ENCODE data around the gene SNCA. TPM values are rescaled to one million over a fixed set of nuclear protein-coding genes. Genes with fewer than 3 reads are reported as not detected.
A peak's percentile ranks its signal among the peaks of the same experiment; 100 is the strongest.

Gene SNCA
- polyA plus RNA-seq, 2 donors: 2.0 to 7.4 TPM

DNA sequence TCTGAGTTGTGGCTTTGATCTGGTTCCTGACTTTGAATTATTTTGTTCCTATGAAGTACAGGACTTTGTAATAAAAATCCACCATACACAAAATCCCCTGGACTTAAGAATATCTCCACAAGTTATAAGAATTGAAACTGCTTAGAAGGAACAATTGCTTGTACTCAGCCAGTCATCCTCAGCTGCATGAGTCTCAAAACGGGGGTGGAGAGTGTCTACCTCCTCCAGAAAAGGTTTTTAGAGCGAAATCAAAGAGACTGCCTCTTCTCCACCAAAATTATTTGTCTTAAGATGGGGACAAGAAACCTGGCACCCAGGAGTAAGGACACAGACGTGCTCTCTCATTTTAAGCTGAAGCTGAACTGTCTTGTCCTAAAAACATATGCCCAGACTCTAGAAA lies 74.7 kb downstream of the SNCA start:
- Histone ChIP-seq H3K27ac (ENCODE audit: low read depth in 2 of 2, low read length in 1 of 2) (no peak overlapping the region), H3K27me3 (ENCODE audit: control insufficient read depth in 1 of 2, insufficient read depth in 2 of 2, low read length in 2 of 2) (no peaks in the 10 kb centered on the region), H3K4me1 (ENCODE audit: control insufficient read depth in 2 of 2, insufficient read depth in 2 of 2, low read length in 1 of 2) (no peaks in the 10 kb centered on the region), H3K9me3 (ENCODE audit: control insufficient read depth in 2 of 2, insufficient read depth in 1 of 2, low read depth in 1 of 2, low read length in 1 of 2) (no peaks in the 10 kb centered on the region), H3K4me3 (ENCODE audit: low read depth in 1 of 2, low read length in 2 of 2) (no peak overlapping the region), H3K36me3 (ENCODE audit: control insufficient read depth in 2 of 2, insufficient read depth in 2 of 2, low read length in 1 of 2) (no peaks in the 10 kb centered on the region)
- 85 to 90% methylated on average over 3 of the region's 3 CpGs for WGBS, 2 donors

DNA sequence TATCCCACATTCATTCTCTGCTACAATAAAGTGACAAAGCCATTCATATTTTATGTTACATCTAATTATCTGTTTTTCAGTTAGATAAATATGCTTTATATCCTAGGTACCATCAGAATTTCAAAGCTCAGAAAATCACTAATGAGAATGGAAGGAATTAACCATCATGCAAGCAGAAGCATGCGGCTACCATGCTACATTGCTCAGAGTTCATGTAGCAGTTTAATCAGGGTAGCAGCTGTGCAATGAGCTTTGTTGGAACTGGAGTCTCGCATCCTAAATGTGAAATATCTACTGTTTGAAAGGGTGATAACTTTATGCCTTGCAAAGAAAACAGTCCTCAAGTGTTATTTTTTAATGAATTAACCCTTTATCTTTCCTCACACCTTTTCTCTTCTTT lies 77.5 kb downstream of the SNCA start:
- 95 to 96% methylated on average over 2 of the region's 2 CpGs for WGBS, 2 donors

DNA sequence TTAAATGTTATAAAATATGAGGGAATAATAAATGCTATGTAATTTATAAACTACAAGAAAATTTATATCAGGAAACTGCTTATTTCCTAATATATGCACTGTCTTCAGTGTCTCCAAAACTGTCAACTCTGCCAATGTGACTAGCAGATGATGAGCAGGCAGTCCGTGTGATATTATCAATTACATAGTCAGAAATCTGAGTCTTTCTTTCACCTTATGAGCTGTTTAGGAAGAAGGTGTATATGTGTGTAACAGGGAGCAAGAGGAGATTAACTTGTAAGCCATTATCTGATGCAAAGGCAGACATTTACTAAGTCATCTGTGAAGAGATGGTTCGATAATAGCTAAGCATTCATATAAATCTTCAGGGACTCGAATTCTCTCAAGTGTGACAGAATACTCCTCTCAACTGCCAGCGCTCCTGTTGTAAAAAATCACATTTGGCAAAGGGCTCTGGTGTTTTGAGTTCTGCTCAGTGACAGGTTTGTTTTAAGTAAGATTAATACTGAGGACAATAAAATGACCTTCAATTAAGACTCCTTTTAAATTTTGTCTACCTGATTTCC lies 79.7 kb downstream of the SNCA start:
- Histone ChIP-seq H3K36me3 (ENCODE audit: control insufficient read depth in 2 of 2, insufficient read depth in 2 of 2, low read length in 1 of 2) (no peaks in the 10 kb centered on the region), H3K27ac (ENCODE audit: low read depth in 2 of 2, low read length in 1 of 2) (no peak overlapping the region), H3K9me3 (ENCODE audit: control insufficient read depth in 2 of 2, insufficient read depth in 1 of 2, low read depth in 1 of 2, low read length in 1 of 2) (no peaks in the 10 kb centered on the region), H3K4me1 (ENCODE audit: control insufficient read depth in 2 of 2, insufficient read depth in 2 of 2, low read length in 1 of 2) (no peaks in the 10 kb centered on the region), H3K4me3 (ENCODE audit: low read depth in 1 of 2, low read length in 2 of 2) (no peak overlapping the region), H3K27me3 (ENCODE audit: control insufficient read depth in 1 of 2, insufficient read depth in 2 of 2, low read length in 2 of 2) (no peaks in the 10 kb centered on the region)
- 41 to 47% methylated on average over 4 of the region's 4 CpGs for WGBS, 2 donors

More for the DNA sequence above, 77.5 kb downstream of the SNCA start:
- Histone ChIP-seq H3K4me1 (ENCODE audit: control insufficient read depth in 2 of 2, insufficient read depth in 2 of 2, low read length in 1 of 2) (no peaks in the 10 kb centered on the region), H3K36me3 (ENCODE audit: control insufficient read depth in 2 of 2, insufficient read depth in 2 of 2, low read length in 1 of 2) (no peaks in the 10 kb centered on the region), H3K9me3 (ENCODE audit: control insufficient read depth in 2 of 2, insufficient read depth in 1 of 2, low read depth in 1 of 2, low read length in 1 of 2) (no peaks in the 10 kb centered on the region), H3K27me3 (ENCODE audit: control insufficient read depth in 1 of 2, insufficient read depth in 2 of 2, low read length in 2 of 2) (no peaks in the 10 kb centered on the region), H3K4me3 (ENCODE audit: low read depth in 1 of 2, low read length in 2 of 2) (no peak overlapping the region), H3K27ac (ENCODE audit: low read depth in 2 of 2, low read length in 1 of 2) (no peak overlapping the region)

DNA sequence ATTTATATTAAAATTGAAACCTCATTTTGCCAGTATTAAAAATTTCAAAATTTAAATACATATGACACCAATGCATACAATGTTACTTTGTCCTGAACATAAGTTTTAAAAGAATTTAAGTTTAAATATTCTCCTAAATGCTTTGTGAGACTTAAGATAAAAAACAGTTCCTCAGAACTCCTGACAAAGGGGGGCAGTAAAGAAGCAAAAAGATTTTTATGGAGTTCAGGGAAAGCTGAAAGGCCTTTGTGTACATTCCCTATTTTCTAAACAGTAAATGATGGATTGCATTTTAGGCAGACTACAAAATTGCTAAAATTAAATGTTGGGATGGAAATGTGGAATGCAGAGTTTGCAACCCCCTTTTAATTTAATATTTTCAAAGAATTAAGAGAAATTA lies 81.7 kb downstream of the SNCA start:
- no peaks in the 10 kb centered on the region for H3K9me3 ChIP-seq (ENCODE audit: control insufficient read depth in 2 of 2, insufficient read depth in 1 of 2, low read depth in 1 of 2, low read length in 1 of 2)
- H3K27ac ChIP-seq (ENCODE audit: low read depth in 2 of 2, low read length in 1 of 2): no peak overlapping the region
- no peak overlapping the region for H3K4me3 ChIP-seq (ENCODE audit: low read depth in 1 of 2, low read length in 2 of 2)
- no peaks in the 10 kb centered on the region for H3K4me1 ChIP-seq (ENCODE audit: control insufficient read depth in 2 of 2, insufficient read depth in 2 of 2, low read length in 1 of 2)
- peaks cover 0 to 2% of the 10 kb centered on the region in 2 donors for H3K27me3 ChIP-seq (ENCODE audit: control insufficient read depth in 1 of 2, insufficient read depth in 2 of 2, low read length in 2 of 2)
- no peaks in the 10 kb centered on the region for H3K36me3 ChIP-seq (ENCODE audit: control insufficient read depth in 2 of 2, insufficient read depth in 2 of 2, low read length in 1 of 2)

DNA sequence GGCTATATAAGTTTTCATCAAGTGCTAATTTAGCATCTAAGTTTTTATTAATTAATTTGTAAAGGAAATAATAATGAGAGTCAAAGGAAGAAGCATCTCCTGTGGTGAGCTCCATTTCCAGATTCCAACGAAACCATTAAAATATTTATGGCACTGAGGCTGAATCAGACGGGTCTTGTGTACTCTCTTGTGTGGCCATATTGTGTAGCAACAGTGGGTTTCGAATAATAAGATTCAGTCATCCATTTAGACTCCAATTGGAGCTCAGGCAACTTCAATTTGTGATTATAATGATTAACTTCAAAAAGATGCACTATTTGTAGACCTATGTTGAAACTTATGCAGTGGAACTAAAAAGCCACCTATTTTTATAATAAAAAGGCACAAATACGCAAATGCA lies 82.4 kb downstream of the SNCA start:
- Histone ChIP-seq H3K9me3 (ENCODE audit: control insufficient read depth in 2 of 2, insufficient read depth in 1 of 2, low read depth in 1 of 2, low read length in 1 of 2) (no peaks in the 10 kb centered on the region), H3K4me3 (ENCODE audit: low read depth in 1 of 2, low read length in 2 of 2) (no peak overlapping the region), H3K27ac (ENCODE audit: low read depth in 2 of 2, low read length in 1 of 2) (no peak overlapping the region), H3K4me1 (ENCODE audit: control insufficient read depth in 2 of 2, insufficient read depth in 2 of 2, low read length in 1 of 2) (no peaks in the 10 kb centered on the region), H3K36me3 (ENCODE audit: control insufficient read depth in 2 of 2, insufficient read depth in 2 of 2, low read length in 1 of 2) (no peaks in the 10 kb centered on the region), H3K27me3 (ENCODE audit: control insufficient read depth in 1 of 2, insufficient read depth in 2 of 2, low read length in 2 of 2) (peaks cover 0 to 2% of the 10 kb centered on the region in 2 donors)
- WGBS, 2 donors: 75 to 89% methylated on average over 4 of the region's 4 CpGs

DNA sequence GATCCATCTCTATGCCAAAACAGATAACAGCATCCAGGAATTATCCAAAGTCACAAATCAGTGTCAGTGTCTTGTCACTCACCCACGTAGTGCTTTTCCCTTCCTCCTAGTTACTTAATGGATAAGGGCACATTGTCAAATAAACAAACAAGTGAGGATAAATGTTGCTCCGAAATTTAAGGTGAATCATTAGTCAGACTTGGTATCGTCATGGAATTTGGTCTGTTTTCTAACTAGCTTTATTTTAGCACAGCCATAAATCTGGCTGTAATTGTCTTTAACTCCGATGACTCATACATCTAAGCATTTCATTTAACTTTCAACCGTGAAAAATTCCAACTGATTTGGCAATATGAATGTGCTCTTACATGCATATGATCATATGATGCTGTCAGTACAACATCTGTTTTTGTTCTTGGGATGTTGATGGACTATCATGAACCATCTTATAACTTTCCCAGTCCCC lies 83.3 kb downstream of the SNCA start:
- peak overlapping the region in 1 of 2 donors; percentile 70 for H3K27ac ChIP-seq (ENCODE audit: low read depth in 2 of 2, low read length in 1 of 2)
- 19 to 22% methylated on average over 5 of the region's 5 CpGs for WGBS, 2 donors

DNA sequence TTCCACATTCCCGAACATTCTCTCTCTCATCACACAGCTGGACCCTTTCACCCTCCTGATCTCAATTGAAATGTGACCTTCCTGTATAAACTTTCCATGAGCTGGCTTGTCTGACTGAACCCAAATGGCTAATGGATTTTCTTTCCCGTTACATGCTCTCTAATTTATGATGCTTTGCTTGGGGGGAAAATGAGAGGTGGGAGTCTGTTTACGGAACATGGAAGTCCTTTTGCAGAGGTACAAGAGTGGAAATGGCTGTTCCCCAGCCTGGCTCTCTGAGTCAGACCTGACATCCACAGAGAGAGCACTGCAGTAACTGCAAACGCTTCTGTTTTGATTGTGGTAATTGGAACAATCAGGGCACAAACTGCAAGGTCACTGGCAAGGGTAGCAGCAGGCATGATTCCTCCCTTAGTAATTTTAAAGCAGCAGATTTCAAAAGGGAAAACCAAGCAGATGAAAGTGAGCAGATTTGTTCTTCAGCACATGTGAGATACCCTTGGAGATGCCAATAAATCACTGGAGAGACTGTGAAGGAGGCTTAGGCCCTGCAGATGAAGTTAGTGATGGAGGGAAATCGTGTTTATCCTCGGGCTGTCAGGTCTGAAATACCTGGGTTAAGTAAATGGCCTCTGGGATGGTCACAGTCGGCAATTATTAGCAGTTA lies 83.9 kb downstream of the SNCA start:
- WGBS, 2 donors: 30 to 36% methylated on average over 7 of the region's 7 CpGs
- H3K27me3 ChIP-seq (ENCODE audit: control insufficient read depth in 1 of 2, insufficient read depth in 2 of 2, low read length in 2 of 2): peaks cover 0 to 2% of the 10 kb centered on the region in 2 donors
- H3K36me3 ChIP-seq (ENCODE audit: control insufficient read depth in 2 of 2, insufficient read depth in 2 of 2, low read length in 1 of 2): no peaks in the 10 kb centered on the region
- H3K9me3 ChIP-seq (ENCODE audit: control insufficient read depth in 2 of 2, insufficient read depth in 1 of 2, low read depth in 1 of 2, low read length in 1 of 2): no peaks in the 10 kb centered on the region
- H3K4me1 ChIP-seq (ENCODE audit: control insufficient read depth in 2 of 2, insufficient read depth in 2 of 2, low read length in 1 of 2): no peaks in the 10 kb centered on the region
- no peak overlapping the region for H3K4me3 ChIP-seq (ENCODE audit: low read depth in 1 of 2, low read length in 2 of 2)
- peak overlapping the region in 1 of 2 donors; percentile 70 for H3K27ac ChIP-seq (ENCODE audit: low read depth in 2 of 2, low read length in 1 of 2)

More for the DNA sequence above, 83.3 kb downstream of the SNCA start:
- Histone ChIP-seq H3K27me3 (ENCODE audit: control insufficient read depth in 1 of 2, insufficient read depth in 2 of 2, low read length in 2 of 2) (peaks cover 0 to 2% of the 10 kb centered on the region in 2 donors), H3K36me3 (ENCODE audit: control insufficient read depth in 2 of 2, insufficient read depth in 2 of 2, low read length in 1 of 2) (no peaks in the 10 kb centered on the region), H3K4me3 (ENCODE audit: low read depth in 1 of 2, low read length in 2 of 2) (no peak overlapping the region), H3K4me1 (ENCODE audit: control insufficient read depth in 2 of 2, insufficient read depth in 2 of 2, low read length in 1 of 2) (no peaks in the 10 kb centered on the region), H3K9me3 (ENCODE audit: control insufficient read depth in 2 of 2, insufficient read depth in 1 of 2, low read depth in 1 of 2, low read length in 1 of 2) (no peaks in the 10 kb centered on the region)

DNA sequence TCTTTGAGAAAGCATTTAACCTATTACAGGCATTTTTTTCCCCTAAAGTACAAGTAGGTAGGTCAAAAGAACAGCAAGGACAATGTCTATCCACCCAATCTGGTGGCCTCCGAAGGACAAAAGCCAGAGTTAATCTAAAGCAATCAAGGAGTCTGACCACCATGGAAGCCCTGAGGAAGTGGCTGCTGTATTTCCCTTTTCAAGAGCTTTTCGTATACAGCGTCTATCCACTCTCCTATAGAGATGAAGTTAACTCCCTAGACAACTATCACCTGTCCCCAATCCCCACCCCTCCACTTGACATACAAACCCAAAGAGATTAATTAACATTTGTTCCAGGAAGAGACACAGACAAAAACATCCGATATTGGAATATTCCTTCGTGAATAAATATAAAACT lies 85.5 kb downstream of the SNCA start:
- Histone ChIP-seq H3K36me3 (ENCODE audit: control insufficient read depth in 2 of 2, insufficient read depth in 2 of 2, low read length in 1 of 2) (no peaks in the 10 kb centered on the region), H3K4me3 (ENCODE audit: low read depth in 1 of 2, low read length in 2 of 2) (no peak overlapping the region), H3K27ac (ENCODE audit: low read depth in 2 of 2, low read length in 1 of 2) (no peak overlapping the region), H3K9me3 (ENCODE audit: control insufficient read depth in 2 of 2, insufficient read depth in 1 of 2, low read depth in 1 of 2, low read length in 1 of 2) (no peaks in the 10 kb centered on the region), H3K27me3 (ENCODE audit: control insufficient read depth in 1 of 2, insufficient read depth in 2 of 2, low read length in 2 of 2) (peaks cover 0 to 2% of the 10 kb centered on the region in 2 donors), H3K4me1 (ENCODE audit: control insufficient read depth in 2 of 2, insufficient read depth in 2 of 2, low read length in 1 of 2) (no peaks in the 10 kb centered on the region)
- 77 to 81% methylated on average over 5 of the region's 5 CpGs for WGBS, 2 donors

DNA sequence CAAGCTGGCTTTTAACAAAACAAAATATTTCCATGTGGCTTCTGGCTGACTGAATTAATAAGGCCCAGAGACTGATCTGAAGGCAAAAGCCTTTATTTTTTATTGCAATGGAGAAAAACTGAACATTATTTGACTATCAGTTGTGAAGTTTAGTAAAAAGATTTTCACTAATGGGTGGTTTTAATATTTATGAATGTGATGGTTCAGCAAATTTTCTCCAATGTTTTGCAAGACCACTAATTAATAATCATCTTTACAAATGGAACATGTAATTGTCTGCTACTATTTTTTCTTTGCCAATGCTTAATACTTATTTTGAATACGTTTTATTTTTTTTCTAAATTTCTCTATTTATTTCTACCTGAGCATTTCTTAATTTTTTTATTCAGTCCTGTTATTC lies 90.6 kb downstream of the SNCA start:
- no peaks in the 10 kb centered on the region for H3K4me1 ChIP-seq (ENCODE audit: control insufficient read depth in 2 of 2, insufficient read depth in 2 of 2, low read length in 1 of 2)
- H3K4me3 ChIP-seq (ENCODE audit: low read depth in 1 of 2, low read length in 2 of 2): no peak overlapping the region
- no peak overlapping the region for H3K27ac ChIP-seq (ENCODE audit: low read depth in 2 of 2, low read length in 1 of 2)
- no peaks in the 10 kb centered on the region for H3K36me3 ChIP-seq (ENCODE audit: control insufficient read depth in 2 of 2, insufficient read depth in 2 of 2, low read length in 1 of 2)
- H3K27me3 ChIP-seq (ENCODE audit: control insufficient read depth in 1 of 2, insufficient read depth in 2 of 2, low read length in 2 of 2): peaks cover 0 to under 1% of the 10 kb centered on the region in 2 donors
- 59 to 71% methylated on average over 1 of the region's 1 CpG for WGBS, 2 donors
- no peaks in the 10 kb centered on the region for H3K9me3 ChIP-seq (ENCODE audit: control insufficient read depth in 2 of 2, insufficient read depth in 1 of 2, low read depth in 1 of 2, low read length in 1 of 2)

DNA sequence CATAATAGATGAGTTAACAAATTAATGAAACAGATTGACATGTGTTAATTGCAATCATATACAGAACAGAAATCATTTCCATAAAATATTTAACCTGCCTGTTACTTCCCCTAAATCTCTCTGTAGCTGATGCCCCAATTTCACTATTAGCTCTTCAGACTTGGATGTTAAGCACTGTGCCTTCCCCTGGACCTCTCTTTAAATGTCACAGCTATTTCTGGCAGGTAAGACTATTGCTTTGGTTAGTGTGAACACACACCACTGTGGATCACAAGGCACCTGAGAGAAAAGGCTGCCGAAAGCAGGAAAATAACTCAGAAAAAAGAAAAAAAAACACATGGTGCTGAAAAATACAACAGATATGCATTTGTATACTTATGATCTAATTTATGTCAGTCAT lies 91.3 kb downstream of the SNCA start:
- H3K4me1 ChIP-seq (ENCODE audit: control insufficient read depth in 2 of 2, insufficient read depth in 2 of 2, low read length in 1 of 2): no peaks in the 10 kb centered on the region
- H3K27ac ChIP-seq (ENCODE audit: low read depth in 2 of 2, low read length in 1 of 2): no peak overlapping the region
- no peaks in the 10 kb centered on the region for H3K9me3 ChIP-seq (ENCODE audit: control insufficient read depth in 2 of 2, insufficient read depth in 1 of 2, low read depth in 1 of 2, low read length in 1 of 2)
- no peaks in the 10 kb centered on the region for H3K27me3 ChIP-seq (ENCODE audit: control insufficient read depth in 1 of 2, insufficient read depth in 2 of 2, low read length in 2 of 2)
- 90 to 98% methylated on average over 1 of the region's 1 CpG for WGBS, 2 donors
- H3K4me3 ChIP-seq (ENCODE audit: low read depth in 1 of 2, low read length in 2 of 2): no peak overlapping the region
- H3K36me3 ChIP-seq (ENCODE audit: control insufficient read depth in 2 of 2, insufficient read depth in 2 of 2, low read length in 1 of 2): no peaks in the 10 kb centered on the region
